HFF-Myc (cell line): ENCODE data around the gene DIAPH3.

Experiments used
- DNase-seq: peaks from one replicate; pipeline ENCODE4 v3.0.0-alpha.2; 2011; ENCODE audit warnings: low read depth; ENCODE audit errors: extremely low read depth
- H3K4me3 ChIP-seq: replicated peaks from 2 replicates; pipeline ENCODE4 v1.5.1; 2011; ENCODE audit warnings: low read depth, mild to moderate bottlenecking, control low read depth, low read length
- CTCF ChIP-seq: IDR thresholded peaks from 2 replicates; pipeline ENCODE4 v1.5.1; 2012; ENCODE audit warnings: mild to moderate bottlenecking, low read depth, low read length, control low read depth; ENCODE audit errors: missing control alignments

DIAPH3 gene

DNA sequence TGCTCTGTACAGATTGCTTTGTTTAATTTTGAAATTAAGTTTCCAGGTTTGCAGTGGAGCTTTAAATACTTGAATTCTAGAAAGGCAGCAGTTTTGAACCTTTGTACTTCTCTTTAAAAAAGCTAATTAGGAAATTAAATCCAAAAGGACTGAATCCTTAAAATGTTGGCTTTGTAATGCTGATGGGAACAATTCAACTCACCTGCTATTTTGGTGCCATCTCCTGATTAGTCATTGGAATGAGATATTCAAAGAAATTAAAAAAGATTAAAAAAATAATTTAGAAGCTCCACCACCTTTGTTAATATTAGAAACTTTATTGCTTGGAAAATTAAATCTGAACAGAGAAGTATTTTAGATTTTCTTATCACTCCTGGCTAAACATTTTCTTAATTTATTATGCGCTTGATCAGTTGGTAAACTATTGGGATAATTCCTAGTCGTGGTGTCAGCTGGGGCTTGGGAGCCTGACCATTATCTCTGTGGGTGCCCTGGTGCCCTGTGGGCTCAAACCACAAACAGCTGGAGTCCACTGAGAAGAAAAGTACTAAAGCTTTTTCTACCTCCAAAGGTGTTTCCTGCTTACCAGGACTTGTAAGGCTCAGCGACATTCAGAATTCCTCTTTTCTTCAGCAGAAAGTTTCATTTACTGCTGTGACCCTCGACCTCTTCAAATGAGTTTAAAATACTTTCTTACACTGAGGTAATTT is 540.4 kb downstream of the DIAPH3 start:
- no peak for DNase-seq
- H3K4me3 ChIP-seq = no peak overlapping the region
- TF ChIP-seq CTCF = no peak

- no peak for TF ChIP-seq CTCF
- no peak for DNase-seq
Observed at GRCh38 chr13:59621773-59622172, 542.0 kb downstream of the DIAPH3 start.

More at GRCh38 chr13:59621773-59622172, 542.0 kb downstream of the DIAPH3 start:
- no peak overlapping the region for H3K4me3 ChIP-seq
